Fibroblast of mammary gland (primary cell): ENCODE data around the gene SPATA31C1.

Experiments
- DNase-seq: peaks from one replicate; pipeline ENCODE4 v3.0.0-alpha.2; 2010; ENCODE audit warnings: low read depth
- H3K4me3 ChIP-seq: 2 replicates; pipeline ENCODE4 v1.5.1; 2011; ENCODE audit warnings: low read depth, mild to moderate bottlenecking, low read length, moderate library complexity; ENCODE audit not compliant: control insufficient read depth
- TF ChIP-seq, protein P1 (sequence below): conservative IDR thresholded peaks from 2 replicates; pipeline ENCODE4 v1.5.1; 2011; ENCODE audit warnings: low read depth, low read length, inconsistent platforms; ENCODE audit not compliant: control insufficient read depth, insufficient read depth

SPATA31C1 gene

DNA sequence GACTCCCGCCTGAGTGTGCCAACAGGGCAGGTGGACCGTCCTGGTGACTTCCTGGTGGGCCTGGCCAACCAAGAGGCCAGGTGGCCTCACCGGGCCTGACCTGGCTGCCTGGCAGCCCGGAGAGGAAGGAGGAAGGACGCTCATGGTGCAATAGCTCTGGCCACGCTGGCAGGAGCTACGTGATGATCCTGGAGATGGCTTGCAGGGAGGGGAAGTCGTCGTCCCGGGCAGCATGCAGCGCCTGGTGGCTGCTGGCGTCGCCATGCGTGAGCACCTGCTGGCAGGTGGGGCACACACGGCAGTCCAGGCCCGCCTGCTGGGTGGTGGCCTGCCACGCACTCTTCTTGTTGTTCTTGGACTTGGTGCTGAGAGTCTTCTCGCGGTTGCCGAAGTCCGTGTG, 26.3 kb downstream of the SPATA31C1 start:
- DNase-seq = no peak
- TF ChIP-seq, protein P1, sequence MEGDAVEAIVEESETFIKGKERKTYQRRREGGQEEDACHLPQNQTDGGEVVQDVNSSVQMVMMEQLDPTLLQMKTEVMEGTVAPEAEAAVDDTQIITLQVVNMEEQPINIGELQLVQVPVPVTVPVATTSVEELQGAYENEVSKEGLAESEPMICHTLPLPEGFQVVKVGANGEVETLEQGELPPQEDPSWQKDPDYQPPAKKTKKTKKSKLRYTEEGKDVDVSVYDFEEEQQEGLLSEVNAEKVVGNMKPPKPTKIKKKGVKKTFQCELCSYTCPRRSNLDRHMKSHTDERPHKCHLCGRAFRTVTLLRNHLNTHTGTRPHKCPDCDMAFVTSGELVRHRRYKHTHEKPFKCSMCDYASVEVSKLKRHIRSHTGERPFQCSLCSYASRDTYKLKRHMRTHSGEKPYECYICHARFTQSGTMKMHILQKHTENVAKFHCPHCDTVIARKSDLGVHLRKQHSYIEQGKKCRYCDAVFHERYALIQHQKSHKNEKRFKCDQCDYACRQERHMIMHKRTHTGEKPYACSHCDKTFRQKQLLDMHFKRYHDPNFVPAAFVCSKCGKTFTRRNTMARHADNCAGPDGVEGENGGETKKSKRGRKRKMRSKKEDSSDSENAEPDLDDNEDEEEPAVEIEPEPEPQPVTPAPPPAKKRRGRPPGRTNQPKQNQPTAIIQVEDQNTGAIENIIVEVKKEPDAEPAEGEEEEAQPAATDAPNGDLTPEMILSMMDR = no peak
- no peak overlapping the region for H3K4me3 ChIP-seq

GRCh38 chr9:87944682-87945081, 26.9 kb downstream of the SPATA31C1 start:
- TF ChIP-seq, protein P1 = no peak
- DNase-seq = no peak
- H3K4me3 ChIP-seq = no peak overlapping the region

- H3K4me3 ChIP-seq = no peak overlapping the region
- no peak for DNase-seq
- TF ChIP-seq, protein P1 = no peak
These were observed 32.5 kb downstream of the SPATA31C1 start for GRCh38 chr9:87950296-87950695.

DNA sequence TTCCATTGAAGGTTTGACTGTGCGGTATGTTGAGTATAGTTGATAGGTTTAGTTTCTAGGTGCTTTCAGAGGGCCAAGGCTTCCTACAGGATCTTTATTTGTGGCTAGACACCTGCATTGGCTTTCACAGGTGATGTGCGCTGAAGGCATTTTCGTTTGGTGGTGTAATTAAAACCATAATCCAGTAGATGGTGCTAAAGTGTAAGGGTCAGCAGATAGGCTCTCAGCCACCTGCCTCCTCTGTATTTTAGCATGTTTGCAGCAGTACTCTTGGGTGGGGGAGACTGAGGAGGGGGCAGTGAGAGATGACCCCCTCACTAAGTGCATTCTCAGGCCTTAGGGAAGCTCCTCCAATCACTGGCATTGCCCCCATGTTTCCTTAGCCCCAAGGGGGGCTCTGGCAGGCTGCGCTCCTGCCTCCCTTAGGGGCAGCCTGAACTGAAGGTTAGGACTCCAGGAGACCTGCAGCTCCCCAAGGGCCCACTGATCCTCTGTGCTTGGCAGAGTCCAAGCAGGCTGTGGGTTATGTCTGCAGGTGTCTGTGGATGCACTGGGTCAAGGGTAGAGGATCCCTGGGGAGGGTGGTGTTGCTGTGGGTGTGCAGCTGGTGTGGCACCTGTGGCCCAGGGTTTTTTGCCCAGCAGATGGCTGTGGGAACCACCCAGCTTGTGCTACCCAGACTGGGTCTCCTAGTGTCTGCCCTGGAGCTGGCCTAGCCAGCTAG, 33.2 kb downstream of the SPATA31C1 start:
- peak; percentile 42 for DNase-seq
- TF ChIP-seq, protein P1 = peak; percentile 57
- no peak overlapping the region for H3K4me3 ChIP-seq

DNA sequence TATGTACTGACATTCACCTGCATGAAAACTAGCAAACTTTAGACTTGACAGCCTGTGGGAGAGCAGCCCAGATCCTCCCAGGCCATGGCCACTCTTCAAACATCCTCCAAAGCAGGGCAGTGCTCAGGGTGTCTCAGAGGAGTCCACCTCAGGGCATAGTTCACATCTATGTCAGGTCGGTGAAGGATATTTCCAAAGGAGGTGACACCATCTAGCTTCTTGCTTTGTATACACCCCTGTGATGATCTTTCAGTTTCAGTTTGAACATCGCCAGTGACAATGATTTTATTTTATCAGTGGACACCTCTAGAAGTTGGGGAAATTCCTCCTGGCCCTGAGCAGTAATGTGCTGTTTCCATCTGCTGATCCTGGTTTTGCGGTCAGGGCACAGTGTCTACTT, 36.5 kb downstream of the SPATA31C1 start:
- no peak overlapping the region for H3K4me3 ChIP-seq
- TF ChIP-seq, protein P1 = no peak
- DNase-seq = no peak

GRCh38 chr9:87957839-87958238, 40.1 kb downstream of the SPATA31C1 start:
- no peak for DNase-seq
- H3K4me3 ChIP-seq = no peak overlapping the region
- TF ChIP-seq, protein P1 = no peak
